NCI-H2107 treated with DMSO at 0.1 percent for 48 hours (cell line): ENCODE results near the gene TEC.
"Not testable (repeated sequence)": the region's sequence is repeated elsewhere in the genome, so short reads cannot be mapped to it uniquely, and the experiment has no call there.

ENCODE experiments used
- DNase-seq: peaks from one replicate; lab custom pipeline; 2025; ENCODE audit not compliant: unreplicated experiment; lab: John Stamatoyannopoulos, UW

Gene TEC

DNA sequence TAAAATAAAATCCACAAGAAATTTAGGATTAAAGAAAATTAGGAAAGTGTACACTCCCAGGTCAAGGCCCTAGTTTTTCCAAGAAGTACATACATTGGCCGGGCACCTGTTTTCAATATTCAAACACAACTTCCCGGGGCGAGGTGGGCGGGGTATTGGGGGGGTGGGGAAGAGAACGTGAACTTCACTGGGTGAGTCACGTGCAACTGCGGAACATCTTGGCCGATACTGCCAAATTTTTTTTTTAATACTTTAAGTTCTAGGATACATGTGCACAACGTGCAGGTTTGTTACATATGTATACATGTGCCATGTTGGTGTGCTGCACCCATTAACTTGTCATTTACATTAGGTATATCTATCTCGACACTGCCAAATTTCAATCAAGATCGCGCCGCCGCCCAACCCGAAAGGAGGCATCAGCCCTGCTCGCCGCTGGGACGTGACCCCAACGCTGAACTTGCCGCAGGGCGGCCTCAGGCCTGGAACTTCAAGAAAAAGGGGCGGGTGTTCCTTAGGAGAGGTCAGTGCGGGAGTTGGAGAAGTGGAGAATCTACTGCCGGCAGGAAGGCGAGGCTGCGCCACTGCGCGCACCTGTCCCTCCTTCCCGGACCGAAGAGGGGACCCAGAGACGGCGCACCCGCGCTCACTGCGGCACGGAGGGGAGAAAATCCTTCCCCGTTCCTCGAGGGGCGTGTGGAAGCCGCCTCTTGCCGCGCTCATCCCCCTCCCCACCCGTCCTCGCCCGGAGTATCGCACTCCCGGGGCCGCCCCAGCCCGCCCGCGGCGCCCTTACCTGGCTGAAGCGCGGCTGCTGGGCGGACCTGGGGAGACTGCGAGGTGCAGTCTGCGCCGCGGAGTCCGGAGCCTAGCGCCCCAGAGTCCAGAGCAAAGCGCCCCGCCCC lies at the start of gene TEC:
Gene TEC, minus strand, starts transcription at position 883 of the 905 bp plus-strand sequence. CDS start 41,224 bp downstream, outside the sequence.
- DNase-seq, result no peak

DNA sequence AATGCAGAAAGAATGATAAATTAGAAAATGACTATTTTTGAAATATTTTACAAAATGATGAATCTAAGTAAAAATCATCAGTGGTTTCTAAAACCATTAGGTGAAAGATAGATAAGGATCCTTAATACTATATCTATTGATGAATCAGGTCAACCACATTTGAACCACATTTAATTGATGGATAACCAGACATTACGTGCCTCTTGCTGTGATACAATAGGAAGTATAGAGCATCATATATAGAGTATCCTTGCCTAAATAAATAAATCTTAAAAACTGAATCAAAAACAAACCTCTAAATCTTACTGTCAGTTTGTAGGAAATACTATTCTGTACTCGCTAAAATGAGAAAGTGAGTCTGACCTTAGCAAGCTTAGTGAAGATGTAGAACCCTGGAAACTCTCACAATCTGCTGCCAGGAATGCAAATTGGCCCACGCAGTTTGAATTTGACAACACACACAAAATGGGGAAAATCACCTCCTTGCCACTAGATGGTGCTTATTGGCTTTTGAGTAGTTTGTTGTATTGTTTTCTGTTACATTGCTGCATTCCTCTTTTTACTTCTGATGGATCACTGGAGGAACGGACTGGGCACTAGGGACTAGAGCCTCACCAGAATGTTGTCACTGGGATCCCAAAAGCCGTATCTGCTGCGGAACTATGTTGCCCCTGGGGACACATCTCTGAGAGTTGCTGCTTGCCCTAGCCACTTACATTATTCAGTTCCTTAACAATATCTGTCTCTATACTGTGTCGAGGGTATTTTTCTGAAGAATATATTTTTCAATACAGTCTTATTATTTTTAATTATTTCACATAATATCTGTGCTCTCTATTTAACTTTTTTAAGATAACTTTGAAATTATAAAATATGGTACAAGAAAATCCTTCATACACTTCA lies 46.3 kb upstream of the TEC start:
- DNase-seq, result peak; percentile 24

- DNase-seq, result not testable (repeated sequence)
Measured at GRCh38 chr4:48314746-48315145, 45.1 kb upstream of the TEC start.

- DNase-seq, result no peak
Measured at GRCh38 chr4:48311896-48312295, 42.3 kb upstream of the TEC start.

GRCh38 chr4:48308901-48309300 lies 39.3 kb upstream of the TEC start:
- DNase-seq, result no peak

- DNase-seq, result no peak
Measured at GRCh38 chr4:48307528-48307927, 37.9 kb upstream of the TEC start.

DNA sequence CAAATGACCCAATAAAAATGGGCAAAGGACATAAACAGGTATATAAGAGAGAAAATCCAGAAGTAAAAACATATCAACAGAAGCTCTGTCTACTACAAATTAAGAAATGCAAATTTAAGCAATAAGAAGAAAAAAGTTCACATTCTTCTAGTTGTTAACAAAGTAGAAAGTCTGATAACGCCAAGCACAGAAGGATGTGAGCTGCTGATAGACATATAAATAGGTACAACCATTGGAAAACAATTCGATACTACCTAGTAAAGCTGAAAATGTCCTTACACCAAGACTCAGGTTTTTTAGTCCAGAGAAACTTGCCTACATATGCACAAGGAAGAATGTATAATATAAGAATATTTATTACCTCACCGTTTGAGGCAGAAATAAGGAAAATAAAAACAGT lies 35.9 kb upstream of the TEC start:
- no peak for DNase-seq

DNA sequence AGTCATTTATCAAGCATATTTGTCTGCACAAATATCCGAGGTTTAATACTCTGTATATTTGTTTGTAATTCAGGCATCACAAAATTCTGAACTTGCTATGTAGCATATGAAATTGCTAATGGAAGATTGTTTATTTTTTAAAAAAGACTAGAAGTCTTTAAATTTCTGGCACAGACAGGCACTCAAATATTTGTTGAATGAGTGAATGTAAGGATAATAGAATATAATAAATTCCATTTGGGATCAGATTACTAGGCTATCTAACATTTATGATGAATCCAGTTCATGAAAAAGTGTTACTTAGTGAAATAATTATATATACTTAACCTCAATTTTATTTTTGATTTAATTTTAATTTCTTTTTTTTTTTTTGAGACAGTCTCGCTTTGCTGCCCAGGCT lies 30.4 kb upstream of the TEC start:
- DNase-seq, result no peak

- no peak for DNase-seq
Measured at GRCh38 chr4:48299560-48299959, 29.9 kb upstream of the TEC start.

DNA sequence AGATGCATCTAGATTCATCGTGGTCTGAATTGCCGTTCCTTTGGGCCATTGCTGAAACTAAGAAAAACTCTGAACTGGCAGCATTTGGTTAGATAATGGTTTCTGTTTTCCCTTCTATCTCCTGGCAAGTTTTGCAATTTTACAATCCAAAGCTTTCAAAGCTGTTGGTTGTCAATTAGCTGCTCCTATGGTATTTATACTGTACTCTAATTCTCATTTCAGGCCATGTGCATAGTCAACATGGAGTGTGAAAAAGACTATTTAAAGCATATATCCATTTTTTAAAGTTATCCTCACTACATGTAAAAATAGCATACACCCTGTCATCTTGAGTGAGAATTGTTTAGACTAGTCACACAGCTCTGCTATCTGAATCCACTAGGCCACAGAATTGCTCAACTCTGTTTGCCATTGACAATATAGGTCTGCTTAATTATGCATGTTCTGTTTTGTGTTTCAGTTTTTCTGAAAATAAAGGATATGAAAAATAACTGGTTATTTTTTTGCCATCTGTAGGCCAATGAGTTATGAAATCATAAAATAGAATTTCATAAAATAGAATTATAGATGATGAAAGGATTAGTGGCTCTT lies 27.7 kb upstream of the TEC start:
- DNase-seq, result no peak

- DNase-seq, result no peak
Measured at GRCh38 chr4:48296365-48296764, 26.7 kb upstream of the TEC start.

GRCh38 chr4:48295116-48295515 lies 25.5 kb upstream of the TEC start:
- DNase-seq, result no peak

DNA sequence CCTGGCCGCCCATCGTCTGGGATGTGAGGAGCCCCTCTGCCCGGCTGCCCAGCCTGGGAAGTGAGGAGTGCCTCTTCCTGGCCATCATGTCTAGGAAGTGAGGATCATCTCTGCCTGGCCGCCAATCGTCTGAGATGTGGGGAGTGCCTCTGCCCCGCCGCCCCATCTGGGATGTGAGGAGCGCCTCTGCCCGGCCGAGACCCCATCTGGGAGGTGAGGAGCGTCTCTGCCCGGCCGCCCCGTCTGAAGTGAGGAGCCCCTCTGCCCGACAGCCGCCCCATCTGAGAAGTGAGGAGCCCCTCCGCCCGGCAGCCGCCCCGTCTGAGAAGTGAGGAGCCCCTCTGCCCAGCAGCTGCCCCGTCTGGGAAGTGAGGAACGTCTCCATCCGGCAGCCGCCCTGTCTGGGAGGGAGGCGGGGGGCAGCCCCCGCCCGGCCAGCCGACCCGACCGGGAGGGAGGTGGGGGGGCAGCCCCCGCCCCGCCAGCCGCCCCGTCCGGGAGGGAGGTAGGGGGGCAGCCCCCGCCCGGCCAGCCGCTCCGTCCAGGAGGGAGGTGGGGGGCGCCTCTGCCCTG lies 22.7 kb upstream of the TEC start:
- not testable (repeated sequence) for DNase-seq

GRCh38 chr4:48290146-48290772 lies 20.6 kb upstream of the TEC start:
- DNase-seq, result no peak

DNA sequence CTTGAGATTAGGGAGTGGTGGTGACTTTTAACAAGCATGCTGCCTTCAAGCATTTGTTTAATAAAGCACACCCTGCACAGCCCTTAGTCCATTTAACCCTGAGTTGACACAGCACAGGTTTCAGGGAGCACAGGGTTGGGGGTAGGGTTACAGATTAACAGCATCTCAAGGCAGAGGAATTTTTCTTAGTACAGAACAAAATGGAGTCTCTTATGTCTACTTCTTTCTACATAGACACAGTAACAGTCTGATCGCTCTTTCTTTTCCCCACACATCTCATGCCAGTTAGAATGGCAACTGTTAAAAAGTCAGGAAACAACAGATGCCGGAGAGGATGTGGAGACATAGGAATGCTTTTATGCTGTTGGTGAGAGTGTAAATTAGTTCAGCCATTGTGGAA lies 16.4 kb upstream of the TEC start:
- not testable (repeated sequence) for DNase-seq

DNA sequence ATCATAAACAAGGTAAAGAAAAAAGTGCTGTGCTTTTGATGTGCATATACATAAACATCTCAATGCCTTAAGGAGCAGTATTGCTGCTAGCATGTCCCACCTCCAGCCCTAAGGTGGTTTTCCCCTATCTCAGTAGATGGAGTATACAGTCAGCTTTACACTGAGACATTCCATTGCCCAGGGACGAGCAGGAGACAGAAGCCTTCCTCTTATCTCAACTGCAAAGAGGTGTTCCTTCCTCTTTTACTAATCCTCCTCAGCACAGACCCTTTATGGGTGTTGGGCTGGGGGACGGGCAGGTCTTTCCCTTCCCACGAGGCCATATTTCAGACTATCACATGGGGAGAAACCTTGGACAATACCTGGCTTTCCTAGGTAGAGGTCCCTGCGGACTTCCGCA lies 16.0 kb upstream of the TEC start:
- not testable (repeated sequence) for DNase-seq

DNA sequence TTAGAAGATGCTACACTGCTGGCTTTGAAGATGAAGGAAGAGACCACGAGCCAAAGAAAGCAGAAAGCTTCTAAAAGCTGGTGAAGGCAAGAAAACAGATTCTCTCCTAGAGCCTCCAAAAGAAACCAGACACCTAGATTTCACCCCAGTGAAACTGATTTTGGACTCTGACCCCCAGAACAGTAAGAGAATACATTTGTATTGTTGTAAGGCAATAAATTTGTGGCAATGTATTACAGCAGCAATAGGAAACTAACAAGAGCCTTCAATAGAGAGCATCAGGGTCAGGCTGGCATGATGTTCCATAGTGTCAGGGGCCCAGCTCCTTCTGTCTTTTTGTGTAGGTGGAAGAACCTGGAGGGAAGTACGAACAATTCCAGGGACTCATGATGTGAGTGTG lies 6.0 kb upstream of the TEC start:
- no peak for DNase-seq

DNA sequence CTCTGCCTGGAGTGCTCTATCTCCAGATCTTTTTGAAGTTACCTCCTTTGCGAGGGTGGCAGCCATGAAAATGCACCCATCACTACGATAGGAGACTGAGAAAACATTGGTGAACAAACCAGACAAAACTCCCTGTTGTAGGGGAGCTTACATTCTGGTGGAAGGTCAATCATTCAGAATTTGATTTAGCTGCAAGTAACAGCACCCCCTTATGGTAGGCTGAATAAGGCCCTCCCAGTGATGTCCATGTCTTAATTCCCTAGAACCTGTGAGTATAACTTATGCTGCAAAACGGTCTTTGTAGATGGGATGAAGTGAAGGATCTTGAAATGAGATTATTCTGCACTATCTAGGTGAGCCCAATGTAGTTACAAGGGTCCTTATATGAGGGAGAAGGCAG lies 5.6 kb upstream of the TEC start:
- DNase-seq, result no peak

- no peak for DNase-seq
Measured at GRCh38 chr4:48271626-48272025, 2.0 kb upstream of the TEC start.

DNA sequence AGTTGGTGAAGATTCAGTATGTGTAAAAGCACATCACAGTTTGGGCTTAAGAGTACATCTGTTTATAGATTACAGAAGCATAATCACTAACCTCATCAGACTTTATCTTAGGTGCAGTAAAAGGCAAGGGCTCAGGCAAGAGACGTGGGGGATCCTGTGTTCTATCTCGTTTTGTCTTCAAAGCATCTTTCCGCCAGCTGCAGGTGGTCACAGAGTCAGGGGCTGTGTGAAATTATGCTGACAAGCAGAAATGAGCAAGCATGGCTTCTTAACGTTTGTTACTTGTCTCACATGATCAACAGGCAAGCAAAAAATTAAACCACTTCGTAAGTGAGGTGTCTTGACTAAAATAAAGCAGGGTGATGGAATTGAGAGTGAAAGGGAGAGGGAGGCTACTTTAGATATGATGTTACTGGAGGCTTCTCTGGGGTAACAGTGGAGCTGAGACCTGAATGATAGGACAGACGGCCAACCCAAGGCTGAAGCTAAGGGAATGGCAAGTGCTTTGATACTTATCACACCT lies 1.4 kb upstream of the TEC start:
- no peak for DNase-seq

DNA sequence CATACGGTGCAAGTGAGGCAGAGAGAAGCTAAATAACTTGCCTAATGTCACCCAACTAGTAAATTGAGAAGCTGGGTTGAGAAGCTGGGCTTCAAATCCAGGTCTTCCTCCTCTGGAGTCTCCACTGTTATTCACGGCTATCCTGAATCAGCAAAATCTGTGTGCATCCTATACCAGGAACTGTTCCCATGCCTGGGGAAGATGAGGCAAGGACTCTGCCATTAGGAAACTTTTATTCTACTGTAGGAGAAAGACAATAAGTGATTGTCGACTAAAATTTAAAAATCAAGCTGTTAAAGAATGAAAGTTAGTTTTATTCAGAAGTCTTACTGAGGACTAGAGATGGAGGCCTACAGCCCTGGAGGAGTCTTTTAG lies 872 bp upstream of the TEC start:
- no peak for DNase-seq
